ENCODE measurements around the gene DAGLB. TPM values are rescaled to one million over a fixed set of nuclear protein-coding genes. Genes with fewer than 3 reads are reported as not detected.

The DAGLB gene
- total and polyA plus RNA-seq, 2 experiments from 2014 or later, result 26.7 to 31.7 TPM

DNA sequence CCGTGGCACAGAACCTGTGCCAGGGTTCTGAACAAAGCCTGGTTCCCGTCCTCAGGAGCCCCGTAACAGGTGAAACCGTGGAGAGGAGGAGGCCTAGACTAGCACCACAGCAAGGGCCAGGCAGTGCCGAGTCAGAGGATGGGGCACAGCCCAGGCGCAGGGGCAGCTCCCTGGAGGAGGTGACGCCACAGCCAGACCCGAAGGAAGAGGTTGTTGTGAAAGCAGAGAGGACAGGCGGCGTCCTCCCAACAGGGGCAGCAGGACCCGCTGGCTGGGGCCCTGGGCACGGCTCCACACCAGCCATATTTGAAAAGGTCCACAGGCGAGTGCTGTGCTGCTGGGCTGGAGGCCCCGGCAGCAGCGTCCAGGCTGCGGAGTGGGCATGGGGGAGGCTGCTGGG is 25.7 kb downstream of the DAGLB start:
- no peak overlapping the region for H3K27ac ChIP-seq
- DNase-seq, result no peak
- in situ Hi-C loops (cut with MboI), result no loop called here
- no peaks in the 10 kb centered on the region for H3K9me2 ChIP-seq (ENCODE audit: insufficient read depth)
- peaks cover 4% of the 10 kb centered on the region; the same call in 1 of the 2 replicates for H3F3A ChIP-seq (ENCODE audit: insufficient read depth)
- no peak overlapping the region for H3K9ac ChIP-seq
- H3K4me1 ChIP-seq (ENCODE audit: insufficient read depth), result no peaks in the 10 kb centered on the region
- TF ChIP-seq EZH2 (IDR thresholded peaks at IDR 0.05; ENCODE audit: insufficient read depth, poor library complexity, severe bottlenecking), result no peak
- no peak for TF ChIP-seq EZH2phosphoT487 (IDR thresholded peaks at IDR 0.05; ENCODE audit: insufficient read depth, low read depth)
- no peaks in the 10 kb centered on the region for H4K20me1 ChIP-seq (ENCODE audit: insufficient read depth)
- peaks cover 22% of the 10 kb centered on the region; the same call in 1 of the 2 replicates for H3K36me3 ChIP-seq (ENCODE audit: low read depth)
- H3K79me2 ChIP-seq (ENCODE audit: insufficient read depth), result peaks cover 14% of the 10 kb centered on the region
- 97 to 99% methylated on average over 12 to 16 of the region's 16 CpGs for WGBS, 2 experiments (ENCODE audit: low coverage in 1 of 2, low lambda C conversion rate in 2 of 2, missing lambda C conversion rate in 2 of 2)
- no peaks in the 10 kb centered on the region for H3K27me3 ChIP-seq (replicated peaks; ENCODE audit: insufficient read depth)
- no peak overlapping the region for H3K4me2 ChIP-seq (ENCODE audit: unreplicated experiment)
- no peak overlapping the region for H3K4me3 ChIP-seq
- no peaks in the 10 kb centered on the region for H3K9me3 ChIP-seq (ENCODE audit: low read depth)
- H2AFZ ChIP-seq, result no peak overlapping the region

DNA sequence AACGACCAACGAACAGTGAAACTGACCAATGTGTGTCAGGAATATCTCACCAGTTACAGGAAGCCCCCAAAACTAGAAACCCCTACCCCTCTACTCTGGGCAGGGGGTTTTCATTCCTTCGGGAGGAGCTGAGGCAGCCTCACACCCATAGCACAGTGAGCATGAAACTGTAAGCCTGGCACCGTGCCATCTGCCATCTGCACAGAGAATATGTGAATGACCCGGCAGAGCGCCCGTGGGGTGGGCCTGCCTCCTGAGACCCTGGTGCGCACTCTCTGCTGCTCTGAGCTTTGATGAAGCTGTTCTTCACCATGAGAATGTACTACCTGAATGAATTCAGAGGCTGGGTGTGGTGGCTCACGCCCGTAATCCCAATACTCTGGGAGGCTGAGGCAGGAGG is 27.1 kb downstream of the DAGLB start:
- H3K4me3 ChIP-seq, result no peak overlapping the region
- no peaks in the 10 kb centered on the region for H3K9me3 ChIP-seq (ENCODE audit: low read depth)
- H3K4me1 ChIP-seq (ENCODE audit: insufficient read depth), result no peaks in the 10 kb centered on the region
- no peak overlapping the region for H3K9ac ChIP-seq
- no peak overlapping the region for H3K27ac ChIP-seq
- no peak overlapping the region for H3K4me2 ChIP-seq (ENCODE audit: unreplicated experiment)
- H3F3A ChIP-seq (ENCODE audit: insufficient read depth), result peaks cover 8% of the 10 kb centered on the region
- H3K79me2 ChIP-seq (ENCODE audit: insufficient read depth), result 0 out of 2 replicates have a peak, but pooled peaks cover 4% of the 10 kb centered on the region
- no peaks in the 10 kb centered on the region for H3K9me2 ChIP-seq (ENCODE audit: insufficient read depth)
- no peaks in the 10 kb centered on the region for H3K27me3 ChIP-seq (replicated peaks; ENCODE audit: insufficient read depth)
- TF ChIP-seq EZH2 (IDR thresholded peaks at IDR 0.05; ENCODE audit: insufficient read depth, poor library complexity, severe bottlenecking) (no peak), EZH2phosphoT487 (IDR thresholded peaks at IDR 0.05; ENCODE audit: insufficient read depth, low read depth) (no peak)
- 98% methylated on average over 10 of the region's 10 CpGs for WGBS, 2 experiments (ENCODE audit: low coverage in 1 of 2, low lambda C conversion rate in 2 of 2, missing lambda C conversion rate in 2 of 2)
- H3K36me3 ChIP-seq (ENCODE audit: low read depth), result peaks cover 20% of the 10 kb centered on the region; the same call in 1 of the 2 replicates
- H4K20me1 ChIP-seq (ENCODE audit: insufficient read depth), result no peaks in the 10 kb centered on the region
- no peak for DNase-seq
- no peak overlapping the region for H2AFZ ChIP-seq
- in situ Hi-C loops (cut with MboI), result no loop called here

DNA sequence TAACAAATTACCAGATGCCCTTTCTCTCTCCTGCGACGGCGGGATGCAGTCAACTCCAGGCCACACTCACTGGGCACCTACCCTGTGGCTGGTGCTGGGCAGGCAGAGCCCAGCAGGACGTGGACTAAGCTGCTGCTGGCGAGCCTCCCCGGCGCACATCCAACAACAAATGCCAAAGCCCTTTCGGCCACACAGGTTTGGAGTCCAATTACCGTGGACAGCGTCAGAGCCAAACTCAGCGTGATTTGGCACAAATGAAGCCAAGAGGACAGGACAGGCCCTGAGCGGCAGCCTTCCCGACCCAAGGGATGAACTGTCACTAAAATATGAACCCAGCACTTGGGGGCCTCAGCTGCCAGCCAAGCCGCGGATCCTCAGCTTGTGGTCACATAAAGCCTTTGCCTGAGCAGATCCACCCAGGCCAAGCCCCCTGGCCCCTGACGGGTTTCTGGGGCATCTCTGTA is 28.4 kb downstream of the DAGLB start:
- no peak for DNase-seq

DNA sequence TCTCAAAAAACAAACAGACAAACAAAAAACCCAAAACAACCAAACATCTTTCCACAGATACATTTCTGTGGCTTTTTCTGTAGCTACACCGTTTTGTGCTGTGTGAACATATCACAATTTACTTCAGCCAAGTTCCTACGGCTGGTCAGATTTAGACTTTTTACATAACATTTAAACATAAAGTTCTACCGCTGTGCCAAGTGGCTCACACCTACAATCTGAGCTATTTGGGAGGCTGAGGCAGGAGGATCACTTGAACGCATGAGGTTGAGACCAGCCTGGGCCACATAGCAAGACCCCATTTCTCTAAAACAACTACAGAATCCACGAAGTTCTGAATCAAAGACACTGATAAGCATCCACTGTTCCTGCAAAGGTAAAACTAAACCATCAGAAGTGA is 30.3 kb downstream of the DAGLB start:
- Histone ChIP-seq H3K36me3 (ENCODE audit: low read depth) (peaks cover 41% of the 10 kb centered on the region; the same call in 1 of the 2 replicates), H3F3A (ENCODE audit: insufficient read depth) (peaks cover 8% of the 10 kb centered on the region), H3K27me3 (replicated peaks; ENCODE audit: insufficient read depth) (no peaks in the 10 kb centered on the region), H3K27ac (no peak overlapping the region), H3K9me3 (ENCODE audit: low read depth) (no peaks in the 10 kb centered on the region), H3K4me3 (no peak overlapping the region), H2AFZ (no peak overlapping the region), H3K9ac (no peak overlapping the region), H3K9me2 (ENCODE audit: insufficient read depth) (no peaks in the 10 kb centered on the region), H4K20me1 (ENCODE audit: insufficient read depth) (no peaks in the 10 kb centered on the region), H3K4me1 (ENCODE audit: insufficient read depth) (no peaks in the 10 kb centered on the region), H3K4me2 (ENCODE audit: unreplicated experiment) (no peak overlapping the region), H3K79me2 (ENCODE audit: insufficient read depth) (0 out of 2 replicates have a peak, but pooled peaks cover 4% of the 10 kb centered on the region)
- in situ Hi-C loops (cut with MboI), result no loop called here
- no peak for TF ChIP-seq EZH2 (IDR thresholded peaks at IDR 0.05; ENCODE audit: insufficient read depth, poor library complexity, severe bottlenecking)
- no peak for TF ChIP-seq EZH2phosphoT487 (IDR thresholded peaks at IDR 0.05; ENCODE audit: insufficient read depth, low read depth)
- WGBS, 2 experiments (ENCODE audit: low coverage in 1 of 2, low lambda C conversion rate in 2 of 2, missing lambda C conversion rate in 2 of 2), result 89 to 90% methylated on average over 5 of the region's 5 CpGs
- no peak for DNase-seq

More for the DNA sequence above, 28.4 kb downstream of the DAGLB start:
- peaks cover 28% of the 10 kb centered on the region; the same call in 1 of the 2 replicates for H3K36me3 ChIP-seq (ENCODE audit: low read depth)
- H3K27me3 ChIP-seq (replicated peaks; ENCODE audit: insufficient read depth), result no peaks in the 10 kb centered on the region
- no peak overlapping the region for H3K4me3 ChIP-seq
- no peaks in the 10 kb centered on the region for H3K9me3 ChIP-seq (ENCODE audit: low read depth)
- no peaks in the 10 kb centered on the region for H3K9me2 ChIP-seq (ENCODE audit: insufficient read depth)
- H3K4me1 ChIP-seq (ENCODE audit: insufficient read depth), result no peaks in the 10 kb centered on the region
- H2AFZ ChIP-seq, result no peak overlapping the region
- in situ Hi-C loops (cut with MboI), result no loop called here
- H3K4me2 ChIP-seq (ENCODE audit: unreplicated experiment), result no peak overlapping the region
- no peak overlapping the region for H3K27ac ChIP-seq
- H4K20me1 ChIP-seq (ENCODE audit: insufficient read depth), result no peaks in the 10 kb centered on the region
- 92 to 94% methylated on average over 16 of the region's 16 CpGs for WGBS, 2 experiments (ENCODE audit: low coverage in 1 of 2, low lambda C conversion rate in 2 of 2, missing lambda C conversion rate in 2 of 2)
- 0 out of 2 replicates have a peak, but pooled peaks cover 4% of the 10 kb centered on the region for H3K79me2 ChIP-seq (ENCODE audit: insufficient read depth)
- TF ChIP-seq EZH2phosphoT487 (IDR thresholded peaks at IDR 0.05; ENCODE audit: insufficient read depth, low read depth) (no peak), EZH2 (IDR thresholded peaks at IDR 0.05; ENCODE audit: insufficient read depth, poor library complexity, severe bottlenecking) (no peak)
- H3K9ac ChIP-seq, result no peak overlapping the region
- H3F3A ChIP-seq (ENCODE audit: insufficient read depth), result peaks cover 8% of the 10 kb centered on the region

Data from GM23248 (cell line).